CD14-positive monocyte (primary cell): ENCODE data around the gene LEPR. TPM values are rescaled to one million over a fixed set of nuclear protein-coding genes. Genes with fewer than 3 reads are reported as not detected.
A peak's percentile ranks its signal among the peaks of the same experiment; 100 is the strongest.

Source experiments
- DNase-seq, 3 donors: peaks; one replicate each; pipeline ENCODE4 v3.0.0-alpha.2; 2011 to 2022
- H2AFZ ChIP-seq: 2 replicates; pipeline ENCODE4 v1.6.0; 2012; ENCODE audit warnings: mild to moderate bottlenecking, low read depth, low read length, inconsistent platforms; ENCODE audit not compliant: insufficient read depth, poor library complexity, severe bottlenecking
- H3K27ac ChIP-seq, 2 donors: 1 replicate in 1 of 2; 2 replicates in 1 of 2; pipeline ENCODE4 v1.5.1; 2012 to 2013; ENCODE audit warnings: low read length in 2 of 2, control low read depth in 1 of 2, inconsistent platforms in 1 of 2, low read depth in 1 of 2, mild to moderate bottlenecking in 1 of 2
- H3K27me3 ChIP-seq, 2 donors: one replicate each; pipeline versions ENCODE4 v1.6.0 to v1.6.1; 2011 to 2013; ENCODE audit warnings: low read length in 2 of 2; ENCODE audit not compliant: control insufficient read depth in 2 of 2, insufficient read depth in 2 of 2
- H3K36me3 ChIP-seq, 2 donors: replicated peaks in 1 of 2; 1 replicate in 1 of 2; 2 replicates in 1 of 2; pipeline versions ENCODE4 v1.5.1 to v1.6.1; 2012 to 2013; ENCODE audit warnings: low read length in 2 of 2, control low read depth in 1 of 2, inconsistent platforms in 1 of 2, mild to moderate bottlenecking in 1 of 2; ENCODE audit not compliant: insufficient read depth in 2 of 2, control insufficient read depth in 1 of 2
- H3K4me1 ChIP-seq, 2 donors: 1 replicate in 1 of 2; 2 replicates in 1 of 2; pipeline versions ENCODE4 v1.5.1 to v1.6.1; 2012 to 2013; ENCODE audit warnings: low read length in 2 of 2, control low read depth in 1 of 2, inconsistent platforms in 1 of 2, mild to moderate bottlenecking in 1 of 2, moderate library complexity in 1 of 2; ENCODE audit not compliant: insufficient read depth in 2 of 2, control insufficient read depth in 1 of 2
- H3K4me2 ChIP-seq: replicated peaks from 2 replicates; pipeline ENCODE3; 2012; ENCODE audit warnings: low read length, moderate library complexity, mild to moderate bottlenecking; ENCODE audit not compliant: poor library complexity, severe bottlenecking; ENCODE audit errors: extremely low read depth
- H3K4me3 ChIP-seq, 3 experiments: fragments of 200-600 bp in 1 of 3; sonication (generic) in 1 of 3; replicated peaks in 1 of 3; 1 replicate in 2 of 3; 2 replicates in 1 of 3; pipeline ENCODE4 v1.5.1; 2011 to 2013; ENCODE audit warnings: low read length in 3 of 3, mild to moderate bottlenecking in 3 of 3, control low read depth in 2 of 3, low read depth in 2 of 3, inconsistent platforms in 1 of 3, moderate library complexity in 1 of 3
- H3K79me2 ChIP-seq: 2 replicates; pipeline ENCODE4 v1.6.0; 2012; ENCODE audit warnings: mild to moderate bottlenecking, control low read depth, inconsistent platforms, low read length, moderate library complexity; ENCODE audit not compliant: insufficient read depth
- H3K9ac ChIP-seq: 2 replicates; pipeline ENCODE4 v1.6.0; 2017; ENCODE audit warnings: low read length, mild to moderate bottlenecking; ENCODE audit not compliant: insufficient read depth, poor library complexity, severe bottlenecking
- H3K9me3 ChIP-seq, 2 donors: replicated peaks in 1 of 2; 1 replicate in 1 of 2; 2 replicates in 1 of 2; pipeline versions ENCODE4 v1.5.1 to v1.6.1; 2012 to 2013; ENCODE audit warnings: low read length in 2 of 2, control low read depth in 1 of 2; ENCODE audit not compliant: control insufficient read depth in 1 of 2, insufficient read depth in 1 of 2
- H4K20me1 ChIP-seq: 2 replicates; pipeline ENCODE4 v1.6.0; 2012; ENCODE audit warnings: mild to moderate bottlenecking, low read length, control low read depth, moderate library complexity; ENCODE audit not compliant: insufficient read depth
- H3K27ac Mint-ChIP-seq, 7 donors: one replicate each; pipeline ENCODE4 v1.8.0; 2020; ENCODE audit warnings: mild to moderate bottlenecking in 7 of 7, mixed read lengths in 7 of 7, moderate library complexity in 6 of 7, inconsistent platforms in 2 of 7
- H3K27me3 Mint-ChIP-seq, 3 donors: one replicate each; pipeline ENCODE4 v1.8.0; 2021 to 2022; ENCODE audit warnings: low read depth in 3 of 3, mild to moderate bottlenecking in 3 of 3, mixed read lengths in 3 of 3, moderate library complexity in 3 of 3, inconsistent platforms in 1 of 3
- H3K36me3 Mint-ChIP-seq, 2 donors: one replicate each; pipeline ENCODE4 v1.8.0; 2020; ENCODE audit warnings: mixed read lengths in 2 of 2, inconsistent platforms in 1 of 2, mild to moderate bottlenecking in 1 of 2
- H3K4me1 Mint-ChIP-seq: one replicate; pipeline ENCODE4 v1.8.0; 2020; ENCODE audit warnings: mild to moderate bottlenecking, mixed read lengths
- H3K4me3 Mint-ChIP-seq, 2 donors: one replicate each; pipeline ENCODE4 v1.8.0; 2020; ENCODE audit warnings: mild to moderate bottlenecking in 2 of 2, mixed read lengths in 2 of 2, moderate library complexity in 1 of 2
- H3K9me3 Mint-ChIP-seq, 7 donors: one replicate each; pipeline ENCODE4 v1.8.0; 2020 to 2022; ENCODE audit warnings: mixed read lengths in 7 of 7, mild to moderate bottlenecking in 6 of 7, moderate library complexity in 6 of 7, inconsistent platforms in 2 of 7
- WGBS: methylation state at CpG from one replicate; pipeline ENCODE4 v1.1.5; 2013; ENCODE audit warnings: missing lambda C conversion rate; ENCODE audit not compliant: insufficient coverage; 5-methylcytosine and 5-hydroxymethylcytosine counted together
- intact Hi-C, 2 donors: fragments of 100-400 bp; cut with micrococcal nuclease; formaldehyde crosslinking; loops; one replicate each; pipeline versions ENCODE4 v1.15.0 to v1.15.1; 2023
- polyA plus RNA-seq, 3 donors: library from polyadenylated mRNA; depleted of rRNA in 1 of 3; unstranded in 2 of 3; stranded (reverse) in 1 of 3; fragments of 300-500 nt in 2 of 3; fragments of >200 nt in 1 of 3; fragmentation: Illumina TruSeq in 2 of 3; gene quantifications; 1 replicate in 2 of 3; 2 replicates in 1 of 3; pipeline ENCODE4 v1.2.3, GENCODE V29; 2012 to 2021
- TF ChIP-seq, protein P1 (sequence below): fragments of 200-600 bp; IDR thresholded peaks from one replicate; pipeline ENCODE4 v1.8.0; 2022; ENCODE audit warnings: antibody characterized with exemption, mild to moderate bottlenecking

The LEPR gene
- polyA plus RNA-seq, 3 donors = 0.85 to 3.0 (median 1.0) TPM

DNA sequence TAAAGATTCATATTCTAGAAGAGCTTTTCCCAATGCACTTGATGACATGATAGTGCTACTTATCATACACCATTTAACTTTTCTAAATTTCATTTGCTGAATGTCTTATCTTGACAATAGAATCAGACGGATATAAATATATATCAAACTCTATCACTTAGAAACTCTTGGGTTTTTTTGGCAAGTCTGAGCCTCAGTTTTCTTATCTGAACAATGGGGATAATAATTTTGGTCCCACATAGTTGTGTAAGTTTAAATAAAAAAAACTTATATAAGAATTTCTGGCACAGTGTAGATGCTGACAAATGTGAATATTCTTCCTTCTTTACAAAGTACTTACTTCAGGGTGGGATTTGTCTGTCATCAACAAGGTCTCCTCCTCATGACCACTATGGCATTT, 21.5 kb upstream of the LEPR start:
- Histone ChIP-seq H3K4me2 (no peak overlapping the region), H3K79me2 (no peaks in the 10 kb centered on the region), H3K27me3 (no peaks in the 10 kb centered on the region), H3K4me3 (no peak overlapping the region), H3K9ac (no peak overlapping the region), H3K4me1 (peaks cover 5% of the 10 kb centered on the region in 2 donors), H4K20me1 (no peaks in the 10 kb centered on the region), H3K36me3 (no peaks in the 10 kb centered on the region), H3K9me3 (no peaks in the 10 kb centered on the region), H3K27ac (no peak overlapping the region), H2AFZ (no peak overlapping the region)
- intact Hi-C loops = no loop called here
- Mint-ChIP-seq H3K4me3 (no peak overlapping the region), H3K36me3 (no peaks in the 10 kb centered on the region), H3K9me3 (no peaks in the 10 kb centered on the region), H3K4me1 (peaks cover 16% of the 10 kb centered on the region), H3K27ac (no peak overlapping the region), H3K27me3 (peaks cover 0 to 1% (median 0%) of the 10 kb centered on the region in 3 donors)
- TF ChIP-seq, protein P1, sequence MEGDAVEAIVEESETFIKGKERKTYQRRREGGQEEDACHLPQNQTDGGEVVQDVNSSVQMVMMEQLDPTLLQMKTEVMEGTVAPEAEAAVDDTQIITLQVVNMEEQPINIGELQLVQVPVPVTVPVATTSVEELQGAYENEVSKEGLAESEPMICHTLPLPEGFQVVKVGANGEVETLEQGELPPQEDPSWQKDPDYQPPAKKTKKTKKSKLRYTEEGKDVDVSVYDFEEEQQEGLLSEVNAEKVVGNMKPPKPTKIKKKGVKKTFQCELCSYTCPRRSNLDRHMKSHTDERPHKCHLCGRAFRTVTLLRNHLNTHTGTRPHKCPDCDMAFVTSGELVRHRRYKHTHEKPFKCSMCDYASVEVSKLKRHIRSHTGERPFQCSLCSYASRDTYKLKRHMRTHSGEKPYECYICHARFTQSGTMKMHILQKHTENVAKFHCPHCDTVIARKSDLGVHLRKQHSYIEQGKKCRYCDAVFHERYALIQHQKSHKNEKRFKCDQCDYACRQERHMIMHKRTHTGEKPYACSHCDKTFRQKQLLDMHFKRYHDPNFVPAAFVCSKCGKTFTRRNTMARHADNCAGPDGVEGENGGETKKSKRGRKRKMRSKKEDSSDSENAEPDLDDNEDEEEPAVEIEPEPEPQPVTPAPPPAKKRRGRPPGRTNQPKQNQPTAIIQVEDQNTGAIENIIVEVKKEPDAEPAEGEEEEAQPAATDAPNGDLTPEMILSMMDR = no peak
- WGBS = no CpG with 5 or more reads among the region's 1 CpG
- DNase-seq = no peak

DNA sequence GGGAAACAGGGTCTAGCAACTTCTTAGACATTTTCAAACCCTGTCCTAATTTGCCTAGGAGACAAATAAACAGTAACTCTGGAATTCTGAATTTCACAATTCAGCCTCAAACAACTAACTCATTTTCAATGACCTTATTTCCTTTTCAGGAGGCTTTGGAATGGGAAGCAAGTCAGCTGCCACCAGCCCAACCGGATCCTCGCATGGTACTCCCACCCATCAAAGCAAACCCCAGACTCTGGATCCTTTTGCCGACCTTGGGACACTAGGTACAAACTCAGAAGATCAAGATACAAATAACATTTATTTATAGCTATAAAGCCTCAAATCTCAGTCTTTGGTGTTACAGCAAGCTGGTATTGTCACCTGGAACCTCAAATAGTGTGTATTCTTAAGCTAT, 18.9 kb upstream of the LEPR start:
- H4K20me1 ChIP-seq = no peaks in the 10 kb centered on the region
- H3K4me1 Mint-ChIP-seq = peaks cover 6% of the 10 kb centered on the region
- no peaks in the 10 kb centered on the region for H3K79me2 ChIP-seq
- intact Hi-C loops = no loop called here
- H3K4me3 ChIP-seq = no peak overlapping the region
- no peak overlapping the region for H3K4me3 Mint-ChIP-seq
- no peak overlapping the region for H2AFZ ChIP-seq
- H3K27ac ChIP-seq = no peak overlapping the region
- no peak for DNase-seq
- no peak overlapping the region for H3K9ac ChIP-seq
- H3K27me3 ChIP-seq = no peaks in the 10 kb centered on the region
- H3K36me3 Mint-ChIP-seq = no peaks in the 10 kb centered on the region
- H3K9me3 Mint-ChIP-seq = no peaks in the 10 kb centered on the region
- H3K27me3 Mint-ChIP-seq = peaks cover 0 to 1% (median 0%) of the 10 kb centered on the region in 3 donors
- no peak overlapping the region for H3K4me2 ChIP-seq
- no CpG with 5 or more reads among the region's 3 CpGs for WGBS
- H3K4me1 ChIP-seq = no peaks in the 10 kb centered on the region
- peak overlapping the region in 1 of 7 donors; percentile 37 for H3K27ac Mint-ChIP-seq
- H3K9me3 ChIP-seq = no peaks in the 10 kb centered on the region
- TF ChIP-seq, protein P1 = no peak
- H3K36me3 ChIP-seq = no peaks in the 10 kb centered on the region
